GM21526 (cell line): ENCODE data around the gene EPHB2.

Experiments
- ATAC-seq: cut with Tn5 transposase; IDR thresholded peaks from one replicate; pipeline ENCODE4 v1.9.1; 2021; ENCODE audit warnings: moderate library complexity; ENCODE audit not compliant: unreplicated experiment, low FRiP score

EPHB2 gene

GRCh38 chr1:22815421-22816066 is 104.9 kb downstream of the EPHB2 start:
- ATAC-seq, result no peak

GRCh38 chr1:22816067-22816775 is 105.6 kb downstream of the EPHB2 start:
- ATAC-seq, result no peak

- no peak for ATAC-seq
Measured at GRCh38 chr1:22816803-22817202, 106.2 kb downstream of the EPHB2 start.

- no peak for ATAC-seq
Measured at GRCh38 chr1:22817462-22817861, 106.8 kb downstream of the EPHB2 start.

GRCh38 chr1:22818061-22818770 is 107.6 kb downstream of the EPHB2 start:
- no peak for ATAC-seq

GRCh38 chr1:22819361-22819760 is 108.7 kb downstream of the EPHB2 start:
- no peak for ATAC-seq

GRCh38 chr1:22821027-22821426 is 110.4 kb downstream of the EPHB2 start:
- ATAC-seq, result no peak

- ATAC-seq, result no peak
Measured at GRCh38 chr1:22822371-22822770, 111.7 kb downstream of the EPHB2 start.

GRCh38 chr1:22824466-22824865 is 113.8 kb downstream of the EPHB2 start:
- ATAC-seq, result no peak

- no peak for ATAC-seq
Measured at GRCh38 chr1:22824975-22825374, 114.3 kb downstream of the EPHB2 start.

- no peak for ATAC-seq
Measured at GRCh38 chr1:22825486-22826189, 115.0 kb downstream of the EPHB2 start.

- ATAC-seq, result no peak
Measured at GRCh38 chr1:22826604-22827580, 116.3 kb downstream of the EPHB2 start.

- ATAC-seq, result no peak
Measured at GRCh38 chr1:22827666-22828483, 117.2 kb downstream of the EPHB2 start.

GRCh38 chr1:22828484-22829308 is 118.1 kb downstream of the EPHB2 start:
- ATAC-seq, result no peak

- no peak for ATAC-seq
Measured at GRCh38 chr1:22829309-22829989, 118.8 kb downstream of the EPHB2 start.

- ATAC-seq, result no peak
Measured at GRCh38 chr1:22830041-22830566, 119.5 kb downstream of the EPHB2 start.

- no peak for ATAC-seq
Measured at GRCh38 chr1:22830757-22831340, 120.2 kb downstream of the EPHB2 start.
